HepG2 (cell line): Measurements from ENCODE around the gene LPIN3. TPM values are rescaled to one million over a fixed set of nuclear protein-coding genes. Genes with fewer than 3 reads are reported as not detected.

Source experiments
- ATAC-seq: fragments of 200-7000 bp; cut with Tn5 transposase; 3 replicates; pipeline ENCODE4 v1.9.1; 2020; ENCODE audit warnings: mild to moderate bottlenecking, moderate library complexity
- BruUV-seq: library from RNA; stranded (reverse); fragments of 400-500 nt; replicated peaks from 2 replicates; lab custom pipeline; 2021; lab: Mats Ljungman, UMichigan
- CTCF ChIA-PET: fragments of 300-600 bp; formaldehyde crosslinking; extraction: SDS; loops from one replicate; lab custom pipeline; 2021; ENCODE audit warnings: low total read pairs, inconsistent platforms, low intra/inter-chr PET ratio; lab: Yijun Ruan, JAX
- POLR2A ChIA-PET: fragments of 350-600 bp; sonication (Branson Sonifier 250); formaldehyde crosslinking; loops from one replicate; lab custom pipeline; 2020; ENCODE audit warnings: antibody characterized with exemption, inconsistent platforms; lab: Yijun Ruan, JAX
- DNase-seq: peaks from one replicate; pipeline ENCODE4 v3.0.0-alpha.2; 2015; ENCODE audit warnings: low spot score
- FAIRE-seq: peaks from 3 replicates; lab custom pipeline; 2011; peaks lifted over from hg19 to GRCh38; lab: Jason Lieb, UNC
- H2AFZ ChIP-seq: one replicate; pipeline ENCODE4 v1.6.1; 2011; ENCODE audit warnings: low read length, inconsistent platforms
- H3K27ac ChIP-seq: fragments of 300-600 bp; 3 replicates; pipeline ENCODE4 v1.8.0; 2011; ENCODE audit warnings: mixed run types, mild to moderate bottlenecking, mixed read lengths, low read length, inconsistent platforms; ENCODE audit not compliant: insufficient read depth; ENCODE audit errors: extremely low read length
- H3K27me3 ChIP-seq, 2 experiments: fragments of 200-600 bp in 1 of 2; 2 replicates in 1 of 2; 3 replicates in 1 of 2; pipeline versions ENCODE4 v1.6.0 to v1.8.0; 2011; ENCODE audit warnings: low read length in 2 of 2, mild to moderate bottlenecking in 2 of 2, moderate library complexity in 2 of 2, inconsistent platforms in 1 of 2; ENCODE audit not compliant: insufficient read depth in 2 of 2, control insufficient read depth in 1 of 2
- H3K36me3 ChIP-seq, 2 experiments: fragments of 200-600 bp in 1 of 2; replicated peaks in 1 of 2; 2 replicates in 1 of 2; 3 replicates in 1 of 2; pipeline versions ENCODE4 v1.5.1 to v1.8.0; 2011; ENCODE audit warnings: low read length in 2 of 2, inconsistent platforms in 1 of 2; ENCODE audit not compliant: insufficient read depth in 2 of 2, control insufficient read depth in 1 of 2
- H3K4me1 ChIP-seq: 2 replicates; pipeline ENCODE4 v1.5.1; 2012; ENCODE audit warnings: low read length, inconsistent platforms; ENCODE audit not compliant: insufficient read depth
- H3K4me2 ChIP-seq: 2 replicates; pipeline ENCODE4 v1.6.0; 2011; ENCODE audit warnings: low read depth, low read length, inconsistent platforms
- H3K4me3 ChIP-seq, 3 experiments: fragments of 200-600 bp in 1 of 3; sonication (generic), shearing (Covaris generic) in 1 of 3; replicated peaks in 1 of 3; 2 replicates each; pipeline ENCODE4 v1.5.1; 2011 to 2016; ENCODE audit warnings: low read length in 3 of 3, inconsistent platforms in 2 of 3, low read depth in 2 of 3, mild to moderate bottlenecking in 2 of 3, control low read depth in 1 of 3, mixed read lengths in 1 of 3; ENCODE audit not compliant: insufficient read depth in 1 of 3
- H3K79me2 ChIP-seq: one replicate; pipeline ENCODE4 v1.6.1; 2011; ENCODE audit warnings: low read length, inconsistent platforms; ENCODE audit not compliant: insufficient read depth
- H3K9ac ChIP-seq: 2 replicates; pipeline ENCODE4 v1.6.0; 2011; ENCODE audit warnings: mild to moderate bottlenecking, low read depth, low read length, inconsistent platforms; ENCODE audit not compliant: insufficient read depth
- H3K9me3 ChIP-seq: 2 replicates; pipeline ENCODE4 v1.5.1; 2012; ENCODE audit warnings: mild to moderate bottlenecking, low read length
- H4K20me1 ChIP-seq: 2 replicates; pipeline ENCODE4 v1.6.0; 2011; ENCODE audit warnings: inconsistent platforms, mild to moderate bottlenecking, low read length, moderate library complexity; ENCODE audit not compliant: insufficient read depth
- GZF1 ChIP-seq: sonication (generic); formaldehyde crosslinking; IDR thresholded peaks from 2 replicates; pipeline ENCODE4 v1.5.1; 2020; ENCODE audit warnings: mild to moderate bottlenecking, missing genetic modification reagents
- JUN ChIP-seq: sonication (generic); formaldehyde crosslinking; IDR thresholded peaks from 2 replicates; pipeline ENCODE4 v1.4.0; 2020; ENCODE audit warnings: mild to moderate bottlenecking, missing genetic modification reagents
- NR2C2 ChIP-seq: sonication (generic); formaldehyde crosslinking; IDR thresholded peaks from 2 replicates; pipeline ENCODE4 v1.4.0; 2020; ENCODE audit warnings: missing genetic modification reagents, mild to moderate bottlenecking, moderate library complexity, borderline replicate concordance
- ONECUT2 ChIP-seq: sonication (generic); formaldehyde crosslinking; IDR thresholded peaks from 2 replicates; pipeline ENCODE4 v1.4.0; 2020; ENCODE audit warnings: missing genetic modification reagents
- PHF8 ChIP-seq: sonication (generic); formaldehyde crosslinking; IDR thresholded peaks from 2 replicates; pipeline ENCODE4 v1.5.0; 2020; ENCODE audit warnings: missing genetic modification reagents
- RELA ChIP-seq: sonication (generic); formaldehyde crosslinking; IDR thresholded peaks from 2 replicates; pipeline ENCODE4 v1.4.0; 2020; ENCODE audit warnings: missing genetic modification reagents
- SETDB1 ChIP-seq: sonication (generic); formaldehyde crosslinking; IDR thresholded peaks from 2 replicates; pipeline ENCODE4 v1.5.1; 2020; ENCODE audit warnings: missing genetic modification reagents, mild to moderate bottlenecking, borderline replicate concordance
- SRF ChIP-seq: IDR thresholded peaks from 2 replicates; pipeline ENCODE4 v1.6.1; 2011; ENCODE audit warnings: mild to moderate bottlenecking, low read depth, low read length, moderate library complexity
- ZMAT3 ChIP-seq: sonication (generic); formaldehyde crosslinking; conservative IDR thresholded peaks from 2 replicates; pipeline ENCODE4 v1.7.0; 2021; ENCODE audit warnings: missing genetic modification reagents
- ZNF234 ChIP-seq: sonication (generic); formaldehyde crosslinking; conservative IDR thresholded peaks from 2 replicates; pipeline ENCODE4 v1.5.1; 2020; ENCODE audit warnings: mild to moderate bottlenecking, missing genetic modification reagents
- ZNF253 ChIP-seq: sonication (generic); formaldehyde crosslinking; IDR thresholded peaks from 2 replicates; pipeline ENCODE4 v1.8.0; 2022; ENCODE audit warnings: mild to moderate bottlenecking, missing genetic modification reagents, borderline replicate concordance
- ZNF510 ChIP-seq: sonication (generic); formaldehyde crosslinking; IDR thresholded peaks from 2 replicates; pipeline ENCODE4 v1.4.0; 2020; ENCODE audit warnings: low read depth, mild to moderate bottlenecking, missing genetic modification reagents
- ZNF768 ChIP-seq: sonication (generic); formaldehyde crosslinking; IDR thresholded peaks from 2 replicates; pipeline ENCODE4 v1.4.0; 2020; ENCODE audit warnings: missing genetic modification reagents
- WGBS: methylation state at CpG from one replicate; pipeline ENCODE4 v1.1.6; 2017; ENCODE audit warnings: low lambda C conversion rate; 5-methylcytosine and 5-hydroxymethylcytosine counted together
- in situ Hi-C: cut with HindIII; loops from 2 replicates; pipeline ENCODE4 v1.10.0; 2017; ENCODE audit warnings: low pct_unique_long_range_greater_than_20kb; ENCODE audit not compliant: extremely low pct_ligation_motif_present
- intact Hi-C: fragments of 100-400 bp; cut with micrococcal nuclease; formaldehyde crosslinking; loops from one replicate; pipeline ENCODE4 v1.10.0; 2022; ENCODE audit not compliant: unreplicated experiment
- polyA plus RNA-seq, 8 experiments: library from polyadenylated mRNA; depleted of rRNA in 3 of 8; stranded (reverse) in 7 of 8; unstranded in 1 of 8; fragments of >200 nt; fragmentation: Illumina TruSeq in 4 of 8; extraction: Trizol in 4 of 8; gene quantifications; 2 replicates each; pipeline versions ENCODE4 v1.2.1 to v1.2.3, GENCODE V29; 2011 to 2016; ENCODE audit warnings: low read depth in 4 of 8, missing spikeins in 1 of 8, mixed read lengths in 1 of 8; ENCODE audit not compliant: insufficient read depth in 1 of 8
- total RNA-seq, 5 experiments: library from RNA; depleted of rRNA; stranded (reverse); fragments of >200 nt; fragmentation: Illumina TruSeq; extraction: Trizol; gene quantifications; 2 replicates each; pipeline ENCODE4 v1.2.3, GENCODE V29; 2016; ENCODE audit warnings: low read depth in 1 of 5
- TF ChIP-seq, protein P1 (sequence below): sonication (generic); formaldehyde crosslinking; IDR thresholded peaks from 2 replicates; pipeline ENCODE4 v1.5.0; 2020; ENCODE audit warnings: mild to moderate bottlenecking, missing genetic modification reagents
- TF ChIP-seq, protein P2 (sequence below): sonication (generic); formaldehyde crosslinking; IDR thresholded peaks from 2 replicates; pipeline ENCODE4 v1.5.0; 2020; ENCODE audit warnings: mild to moderate bottlenecking, missing genetic modification reagents, moderate library complexity
- TF ChIP-seq, protein P3 (sequence below): sonication (generic); formaldehyde crosslinking; conservative IDR thresholded peaks from 2 replicates; pipeline ENCODE4 v1.4.0; 2020; ENCODE audit warnings: missing genetic modification reagents
- TF ChIP-seq, protein P4 (sequence below): sonication (generic); formaldehyde crosslinking; IDR thresholded peaks from 2 replicates; pipeline ENCODE4 v1.8.1; 2023; ENCODE audit warnings: missing genetic modification reagents, inconsistent platforms, borderline replicate concordance
- TF ChIP-seq, protein P5 (sequence below): sonication (generic); formaldehyde crosslinking; IDR thresholded peaks from 2 replicates; pipeline ENCODE4 v1.4.0; 2020; ENCODE audit warnings: missing genetic modification reagents

LPIN3 gene
- total and polyA plus RNA-seq, 2 of the 13 experiments (the other 11 are each of a cell fraction or from before 2014, with no cell fraction given): 14.2 to 28.6 TPM

DNA sequence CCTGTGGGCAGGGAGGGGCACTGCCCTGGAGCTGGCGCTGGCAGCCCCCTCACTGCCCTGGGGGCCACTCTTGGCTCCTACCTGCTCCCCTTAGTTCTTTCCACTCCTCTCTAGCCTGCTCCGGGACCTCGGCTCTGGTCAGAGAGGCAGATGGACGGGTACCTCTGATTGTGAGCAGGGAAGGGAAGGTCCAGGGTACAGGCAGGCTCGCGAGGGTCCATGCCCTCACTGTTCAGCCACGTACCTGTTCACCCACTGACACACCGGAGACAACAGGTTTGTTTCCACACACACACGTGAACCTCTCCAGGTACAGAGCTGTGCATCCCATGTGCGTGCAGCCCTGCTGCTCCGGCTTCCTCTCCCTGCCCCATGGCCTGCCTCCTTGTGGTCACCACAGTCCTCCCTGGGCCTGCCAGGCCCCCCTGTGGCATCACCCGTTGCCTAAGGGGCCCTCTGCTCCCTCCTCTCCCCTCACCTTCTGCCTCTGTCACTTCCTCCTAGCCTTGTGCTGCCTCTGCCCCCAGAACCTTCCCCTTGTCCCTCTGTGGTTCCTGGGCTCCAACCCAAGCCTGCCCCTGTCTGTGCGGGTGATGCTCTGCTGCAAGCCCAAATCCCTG is 23.7 kb downstream of the LPIN3 start:
- H3K27me3 ChIP-seq: peaks cover 26 to 44% of the 10 kb centered on the region in 2 experiments
- H3K36me3 ChIP-seq: no peaks in the 10 kb centered on the region
- H3K4me1 ChIP-seq: peaks cover 14% of the 10 kb centered on the region
- POLR2A ChIA-PET: no interaction called here
- H3K9me3 ChIP-seq: no peaks in the 10 kb centered on the region
- CTCF ChIA-PET: no interaction called here
- DNase-seq: no peak
- H3K9ac ChIP-seq: no peak overlapping the region
- FAIRE-seq: no peak
- intact Hi-C loops: no loop called here
- no peak overlapping the region for H3K4me3 ChIP-seq
- H3K27ac ChIP-seq: no peak overlapping the region
- in situ Hi-C loops: no loop called here
- peak; percentile 35 for ATAC-seq
- no peaks in the 10 kb centered on the region for H4K20me1 ChIP-seq
- H3K79me2 ChIP-seq: no peaks in the 10 kb centered on the region
- no TSS peak for BruUV-seq
- H3K4me2 ChIP-seq: no peak overlapping the region
- WGBS: 66% methylated on average over 11 of the region's 13 CpGs
- H2AFZ ChIP-seq: no peak overlapping the region
- TF ChIP-seq PHF8 (CRISPR knock-in tag): no peak
- no peak for TF ChIP-seq RELA (CRISPR knock-in tag)
- no peak for TF ChIP-seq ONECUT2 (CRISPR knock-in tag)
- TF ChIP-seq, protein P1, sequence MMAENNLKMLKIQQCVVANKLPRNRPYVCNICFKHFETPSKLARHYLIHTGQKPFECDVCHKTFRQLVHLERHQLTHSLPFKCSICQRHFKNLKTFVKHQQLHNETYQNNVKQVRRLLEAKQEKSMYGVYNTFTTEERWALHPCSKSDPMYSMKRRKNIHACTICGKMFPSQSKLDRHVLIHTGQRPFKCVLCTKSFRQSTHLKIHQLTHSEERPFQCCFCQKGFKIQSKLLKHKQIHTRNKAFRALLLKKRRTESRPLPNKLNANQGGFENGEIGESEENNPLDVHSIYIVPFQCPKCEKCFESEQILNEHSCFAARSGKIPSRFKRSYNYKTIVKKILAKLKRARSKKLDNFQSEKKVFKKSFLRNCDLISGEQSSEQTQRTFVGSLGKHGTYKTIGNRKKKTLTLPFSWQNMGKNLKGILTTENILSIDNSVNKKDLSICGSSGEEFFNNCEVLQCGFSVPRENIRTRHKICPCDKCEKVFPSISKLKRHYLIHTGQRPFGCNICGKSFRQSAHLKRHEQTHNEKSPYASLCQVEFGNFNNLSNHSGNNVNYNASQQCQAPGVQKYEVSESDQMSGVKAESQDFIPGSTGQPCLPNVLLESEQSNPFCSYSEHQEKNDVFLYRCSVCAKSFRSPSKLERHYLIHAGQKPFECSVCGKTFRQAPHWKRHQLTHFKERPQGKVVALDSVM: no peak
- TF ChIP-seq, protein P2, sequence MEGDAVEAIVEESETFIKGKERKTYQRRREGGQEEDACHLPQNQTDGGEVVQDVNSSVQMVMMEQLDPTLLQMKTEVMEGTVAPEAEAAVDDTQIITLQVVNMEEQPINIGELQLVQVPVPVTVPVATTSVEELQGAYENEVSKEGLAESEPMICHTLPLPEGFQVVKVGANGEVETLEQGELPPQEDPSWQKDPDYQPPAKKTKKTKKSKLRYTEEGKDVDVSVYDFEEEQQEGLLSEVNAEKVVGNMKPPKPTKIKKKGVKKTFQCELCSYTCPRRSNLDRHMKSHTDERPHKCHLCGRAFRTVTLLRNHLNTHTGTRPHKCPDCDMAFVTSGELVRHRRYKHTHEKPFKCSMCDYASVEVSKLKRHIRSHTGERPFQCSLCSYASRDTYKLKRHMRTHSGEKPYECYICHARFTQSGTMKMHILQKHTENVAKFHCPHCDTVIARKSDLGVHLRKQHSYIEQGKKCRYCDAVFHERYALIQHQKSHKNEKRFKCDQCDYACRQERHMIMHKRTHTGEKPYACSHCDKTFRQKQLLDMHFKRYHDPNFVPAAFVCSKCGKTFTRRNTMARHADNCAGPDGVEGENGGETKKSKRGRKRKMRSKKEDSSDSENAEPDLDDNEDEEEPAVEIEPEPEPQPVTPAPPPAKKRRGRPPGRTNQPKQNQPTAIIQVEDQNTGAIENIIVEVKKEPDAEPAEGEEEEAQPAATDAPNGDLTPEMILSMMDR (CRISPR knock-in tag): peak; percentile 32; the same call in 1 of the 2 replicates
- TF ChIP-seq, protein P3, sequence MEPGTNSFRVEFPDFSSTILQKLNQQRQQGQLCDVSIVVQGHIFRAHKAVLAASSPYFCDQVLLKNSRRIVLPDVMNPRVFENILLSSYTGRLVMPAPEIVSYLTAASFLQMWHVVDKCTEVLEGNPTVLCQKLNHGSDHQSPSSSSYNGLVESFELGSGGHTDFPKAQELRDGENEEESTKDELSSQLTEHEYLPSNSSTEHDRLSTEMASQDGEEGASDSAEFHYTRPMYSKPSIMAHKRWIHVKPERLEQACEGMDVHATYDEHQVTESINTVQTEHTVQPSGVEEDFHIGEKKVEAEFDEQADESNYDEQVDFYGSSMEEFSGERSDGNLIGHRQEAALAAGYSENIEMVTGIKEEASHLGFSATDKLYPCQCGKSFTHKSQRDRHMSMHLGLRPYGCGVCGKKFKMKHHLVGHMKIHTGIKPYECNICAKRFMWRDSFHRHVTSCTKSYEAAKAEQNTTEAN (CRISPR knock-in tag): no peak
- no peak for TF ChIP-seq NR2C2
- TF ChIP-seq ZNF253 (CRISPR knock-in tag): no peak
- TF ChIP-seq, protein P4, sequence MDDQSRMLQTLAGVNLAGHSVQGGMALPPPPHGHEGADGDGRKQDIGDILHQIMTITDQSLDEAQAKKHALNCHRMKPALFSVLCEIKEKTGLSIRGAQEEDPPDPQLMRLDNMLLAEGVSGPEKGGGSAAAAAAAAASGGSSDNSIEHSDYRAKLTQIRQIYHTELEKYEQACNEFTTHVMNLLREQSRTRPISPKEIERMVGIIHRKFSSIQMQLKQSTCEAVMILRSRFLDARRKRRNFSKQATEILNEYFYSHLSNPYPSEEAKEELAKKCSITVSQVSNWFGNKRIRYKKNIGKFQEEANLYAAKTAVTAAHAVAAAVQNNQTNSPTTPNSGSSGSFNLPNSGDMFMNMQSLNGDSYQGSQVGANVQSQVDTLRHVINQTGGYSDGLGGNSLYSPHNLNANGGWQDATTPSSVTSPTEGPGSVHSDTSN: no peak
- TF ChIP-seq ZNF234 (CRISPR knock-in tag): no peak
- TF ChIP-seq GZF1 (CRISPR knock-in tag): no peak
- TF ChIP-seq, protein P5, sequence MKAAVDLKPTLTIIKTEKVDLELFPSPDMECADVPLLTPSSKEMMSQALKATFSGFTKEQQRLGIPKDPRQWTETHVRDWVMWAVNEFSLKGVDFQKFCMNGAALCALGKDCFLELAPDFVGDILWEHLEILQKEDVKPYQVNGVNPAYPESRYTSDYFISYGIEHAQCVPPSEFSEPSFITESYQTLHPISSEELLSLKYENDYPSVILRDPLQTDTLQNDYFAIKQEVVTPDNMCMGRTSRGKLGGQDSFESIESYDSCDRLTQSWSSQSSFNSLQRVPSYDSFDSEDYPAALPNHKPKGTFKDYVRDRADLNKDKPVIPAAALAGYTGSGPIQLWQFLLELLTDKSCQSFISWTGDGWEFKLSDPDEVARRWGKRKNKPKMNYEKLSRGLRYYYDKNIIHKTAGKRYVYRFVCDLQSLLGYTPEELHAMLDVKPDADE (CRISPR knock-in tag): no peak
- TF ChIP-seq ZNF510 (CRISPR knock-in tag): no peak
- TF ChIP-seq ZMAT3 (CRISPR knock-in tag): no peak
- TF ChIP-seq SRF: no peak
- no peak for TF ChIP-seq JUN (CRISPR knock-in tag)
- peak; percentile 21; the same call in 1 of the 2 replicates for TF ChIP-seq ZNF768 (CRISPR knock-in tag)
- no peak for TF ChIP-seq SETDB1 (CRISPR knock-in tag)
